Lower leg skin (tissue), 3 donors: ENCODE data around the gene PARN.

ENCODE experiments used
- POLR2A ChIP-seq, 2 donors: fragments of 450-650 bp; IDR thresholded peaks; one replicate each; pipeline ENCODE4 v1.6.1; 2016 to 2017; ENCODE audit warnings: antibody characterized with exemption in 2 of 2, mild to moderate bottlenecking in 1 of 2, moderate library complexity in 1 of 2
- TF ChIP-seq, protein P1 (sequence below), 3 donors: fragments of 450-650 bp; IDR thresholded peaks; one replicate each; pipeline ENCODE4 v1.5.1; 2016; ENCODE audit warnings: antibody characterized with exemption in 3 of 3, mild to moderate bottlenecking in 3 of 3, moderate library complexity in 2 of 3

DNA sequence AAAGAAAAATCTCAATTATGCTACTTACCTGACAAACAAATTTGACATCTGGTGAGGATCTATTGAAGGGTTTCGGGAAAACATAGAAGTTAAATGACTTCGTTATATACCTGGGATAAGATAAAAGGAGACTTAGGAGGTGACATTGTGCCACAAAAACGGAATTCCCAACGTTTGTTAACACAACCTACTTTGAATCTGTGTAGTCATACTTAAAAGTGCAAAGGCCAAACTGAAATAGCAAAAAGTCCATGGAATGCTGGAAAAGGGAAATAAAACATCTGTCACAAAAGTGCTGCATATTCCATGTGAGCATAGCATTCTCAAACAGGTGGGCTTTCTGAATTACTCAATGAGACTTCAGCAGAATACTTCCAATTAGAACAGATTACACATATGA, 3.0 kb downstream of the PARN start:
- TF ChIP-seq, protein P1, sequence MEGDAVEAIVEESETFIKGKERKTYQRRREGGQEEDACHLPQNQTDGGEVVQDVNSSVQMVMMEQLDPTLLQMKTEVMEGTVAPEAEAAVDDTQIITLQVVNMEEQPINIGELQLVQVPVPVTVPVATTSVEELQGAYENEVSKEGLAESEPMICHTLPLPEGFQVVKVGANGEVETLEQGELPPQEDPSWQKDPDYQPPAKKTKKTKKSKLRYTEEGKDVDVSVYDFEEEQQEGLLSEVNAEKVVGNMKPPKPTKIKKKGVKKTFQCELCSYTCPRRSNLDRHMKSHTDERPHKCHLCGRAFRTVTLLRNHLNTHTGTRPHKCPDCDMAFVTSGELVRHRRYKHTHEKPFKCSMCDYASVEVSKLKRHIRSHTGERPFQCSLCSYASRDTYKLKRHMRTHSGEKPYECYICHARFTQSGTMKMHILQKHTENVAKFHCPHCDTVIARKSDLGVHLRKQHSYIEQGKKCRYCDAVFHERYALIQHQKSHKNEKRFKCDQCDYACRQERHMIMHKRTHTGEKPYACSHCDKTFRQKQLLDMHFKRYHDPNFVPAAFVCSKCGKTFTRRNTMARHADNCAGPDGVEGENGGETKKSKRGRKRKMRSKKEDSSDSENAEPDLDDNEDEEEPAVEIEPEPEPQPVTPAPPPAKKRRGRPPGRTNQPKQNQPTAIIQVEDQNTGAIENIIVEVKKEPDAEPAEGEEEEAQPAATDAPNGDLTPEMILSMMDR (IDR thresholded peaks at IDR 0.05), result no peak
- TF ChIP-seq POLR2A (IDR thresholded peaks at IDR 0.05), result no peak
